C4-2B (cell line): ENCODE results near the gene SLC47A2.

Experiments used
- CTCF ChIP-seq: fragments of 450-650 bp; conservative IDR thresholded peaks from 2 replicates; pipeline ENCODE4 v1.5.1; 2017; ENCODE audit warnings: mild to moderate bottlenecking
- ZFX ChIP-seq: fragments of 450-650 bp; IDR thresholded peaks from 2 replicates; pipeline ENCODE4 v1.6.1; 2017

- TF ChIP-seq CTCF (no peak), ZFX (no peak)
Observed at GRCh38 chr17:19651451-19652238, 64.7 kb downstream of the SLC47A2 start.
